Stomach smooth muscle (tissue), 2 donors: ENCODE measurements around the gene UCHL1.
"Not testable (repeated sequence)": the region's sequence is repeated elsewhere in the genome, so short reads cannot be mapped to it uniquely, and the experiment has no call there.

Experiments used
- H3K27ac ChIP-seq: one replicate; pipeline ENCODE4 v1.7.0; 2013; ENCODE audit warnings: mild to moderate bottlenecking, low read length, inconsistent platforms
- H3K27me3 ChIP-seq, 2 donors: one replicate each; pipeline ENCODE4 v1.7.0; 2013; ENCODE audit warnings: low read length in 2 of 2; ENCODE audit not compliant: insufficient read depth in 2 of 2, control insufficient read depth in 1 of 2
- H3K36me3 ChIP-seq, 2 donors: one replicate each; pipeline ENCODE4 v1.7.0; 2013; ENCODE audit warnings: low read length in 2 of 2; ENCODE audit not compliant: control insufficient read depth in 2 of 2, insufficient read depth in 2 of 2
- H3K4me1 ChIP-seq: one replicate; pipeline ENCODE4 v1.7.0; 2013; ENCODE audit warnings: low read length; ENCODE audit not compliant: control insufficient read depth, insufficient read depth
- H3K4me3 ChIP-seq, 2 donors: one replicate each; pipeline ENCODE4 v1.7.0; 2013; ENCODE audit warnings: low read length in 2 of 2
- H3K9ac ChIP-seq, 2 donors: one replicate each; pipeline ENCODE4 v1.7.0; 2013; ENCODE audit warnings: low read length in 2 of 2, mild to moderate bottlenecking in 1 of 2
- H3K9me3 ChIP-seq, 2 donors: one replicate each; pipeline ENCODE4 v1.7.0; 2013; ENCODE audit warnings: low read length in 2 of 2; ENCODE audit not compliant: control insufficient read depth in 2 of 2
- donor health status: healthy.
- donor health status: Pancreatic carcinoma.

The UCHL1 gene

GRCh38 chr4:41315426-41315825 is 58.7 kb downstream of the UCHL1 start:
- H3K27ac ChIP-seq, H3K9me3 ChIP-seq, H3K27me3 ChIP-seq, H3K4me1 ChIP-seq, H3K9ac ChIP-seq, H3K4me3 ChIP-seq, H3K36me3 ChIP-seq: not testable (repeated sequence)

DNA sequence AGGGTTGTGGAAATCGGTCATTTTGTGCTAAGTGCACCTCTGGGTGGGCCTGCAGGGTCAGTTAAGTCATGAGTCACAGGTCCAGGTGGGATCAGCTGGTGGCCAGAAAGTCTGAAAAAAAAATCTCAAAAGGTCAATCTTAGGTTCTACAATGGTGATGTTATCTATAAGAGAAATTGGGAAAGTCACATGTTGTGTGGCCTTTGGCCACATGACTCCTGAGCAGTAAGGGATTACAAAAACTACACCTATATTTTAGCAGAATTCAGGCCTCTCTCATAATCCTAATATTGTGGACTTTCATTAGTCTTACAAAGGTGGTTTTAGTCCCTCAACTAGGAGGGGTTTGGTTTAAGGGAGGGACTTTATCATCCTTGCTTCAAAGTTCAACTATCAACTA is 59.1 kb downstream of the UCHL1 start:
- H3K36me3 ChIP-seq, result no peaks in the 10 kb centered on the region
- H3K4me1 ChIP-seq, result no peaks in the 10 kb centered on the region

More for the DNA sequence above, 59.1 kb downstream of the UCHL1 start:
- Histone ChIP-seq H3K9ac (no peak overlapping the region), H3K27ac (no peak overlapping the region), H3K27me3 (no peaks in the 10 kb centered on the region), H3K4me3 (no peak overlapping the region), H3K9me3 (peaks cover 0 to 3% of the 10 kb centered on the region in 2 donors)
